Karpas-422 (cell line): ENCODE data around the gene ANKFY1. TPM values are rescaled to one million over a fixed set of nuclear protein-coding genes. Genes with fewer than 3 reads are reported as not detected.

Experiments used
- DNase-seq: peaks from one replicate; pipeline ENCODE4 v3.0.0-alpha.2; 2015
- H2AFZ ChIP-seq: fragments of 200-600 bp; sonication (generic); 2 replicates; pipeline ENCODE4 v1.6.1; 2014; ENCODE audit warnings: antibody characterized with exemption, low read length, mixed read lengths
- H3K27ac ChIP-seq: fragments of 200-600 bp; sonication (generic); 2 replicates; pipeline ENCODE4 v1.5.1; 2014; ENCODE audit warnings: mild to moderate bottlenecking, low read length, moderate library complexity
- H3K27me3 ChIP-seq: fragments of 200-600 bp; sonication (generic); 2 replicates; pipeline ENCODE4 v1.6.1; 2014; ENCODE audit warnings: low read length, mixed read lengths
- H3K36me3 ChIP-seq: fragments of 200-600 bp; sonication (generic); 2 replicates; pipeline ENCODE4 v1.6.1; 2014; ENCODE audit warnings: low read length, mixed read lengths; ENCODE audit not compliant: insufficient read depth
- H3K4me1 ChIP-seq: fragments of 200-600 bp; sonication (generic); 2 replicates; pipeline ENCODE4 v1.6.1; 2014; ENCODE audit warnings: mild to moderate bottlenecking, low read length, mixed read lengths
- H3K4me2 ChIP-seq: fragments of 200-600 bp; sonication (generic); 2 replicates; pipeline ENCODE4 v1.6.1; 2014; ENCODE audit warnings: low read length, low read depth, mild to moderate bottlenecking; ENCODE audit not compliant: poor library complexity, severe bottlenecking
- H3K4me3 ChIP-seq: fragments of 200-600 bp; sonication (generic); 2 replicates; pipeline ENCODE4 v1.5.1; 2014; ENCODE audit warnings: mild to moderate bottlenecking, antibody characterized with exemption, low read length, mixed read lengths
- H3K79me2 ChIP-seq: fragments of 200-600 bp; sonication (generic); 2 replicates; pipeline ENCODE4 v1.6.1; 2014; ENCODE audit warnings: mild to moderate bottlenecking, low read length, mixed read lengths
- H3K9ac ChIP-seq: fragments of 200-600 bp; sonication (generic); 2 replicates; pipeline ENCODE4 v1.6.0; 2014; ENCODE audit warnings: low read length
- H3K9me2 ChIP-seq: fragments of 200-600 bp; sonication (generic), shearing (Covaris generic); replicated peaks from 2 replicates; pipeline ENCODE4 v1.6.0; 2014; ENCODE audit warnings: mild to moderate bottlenecking, low read length, moderate library complexity; ENCODE audit not compliant: insufficient read depth
- H3K9me3 ChIP-seq: fragments of 300-700, 200-600 bp; sonication (generic); 2 replicates; pipeline ENCODE4 v1.6.1; 2014; ENCODE audit warnings: low read length, mixed read lengths
- H4K20me1 ChIP-seq: fragments of 200-600 bp; sonication (generic); 2 replicates; pipeline ENCODE4 v1.6.1; 2014; ENCODE audit warnings: mild to moderate bottlenecking, antibody characterized with exemption, low read length, low read depth; ENCODE audit not compliant: insufficient read depth
- total RNA-seq: library from RNA; depleted of rRNA; stranded (reverse); fragments of >200 nt; shearing (Covaris generic); gene quantifications from 2 replicates; pipeline ENCODE4 v1.2.3, GENCODE V29; 2014; ENCODE audit warnings: low replicate concordance; rRNA removed

ANKFY1 gene
- total RNA-seq, result 24.1 and 34.4 TPM in 2 replicates

DNA sequence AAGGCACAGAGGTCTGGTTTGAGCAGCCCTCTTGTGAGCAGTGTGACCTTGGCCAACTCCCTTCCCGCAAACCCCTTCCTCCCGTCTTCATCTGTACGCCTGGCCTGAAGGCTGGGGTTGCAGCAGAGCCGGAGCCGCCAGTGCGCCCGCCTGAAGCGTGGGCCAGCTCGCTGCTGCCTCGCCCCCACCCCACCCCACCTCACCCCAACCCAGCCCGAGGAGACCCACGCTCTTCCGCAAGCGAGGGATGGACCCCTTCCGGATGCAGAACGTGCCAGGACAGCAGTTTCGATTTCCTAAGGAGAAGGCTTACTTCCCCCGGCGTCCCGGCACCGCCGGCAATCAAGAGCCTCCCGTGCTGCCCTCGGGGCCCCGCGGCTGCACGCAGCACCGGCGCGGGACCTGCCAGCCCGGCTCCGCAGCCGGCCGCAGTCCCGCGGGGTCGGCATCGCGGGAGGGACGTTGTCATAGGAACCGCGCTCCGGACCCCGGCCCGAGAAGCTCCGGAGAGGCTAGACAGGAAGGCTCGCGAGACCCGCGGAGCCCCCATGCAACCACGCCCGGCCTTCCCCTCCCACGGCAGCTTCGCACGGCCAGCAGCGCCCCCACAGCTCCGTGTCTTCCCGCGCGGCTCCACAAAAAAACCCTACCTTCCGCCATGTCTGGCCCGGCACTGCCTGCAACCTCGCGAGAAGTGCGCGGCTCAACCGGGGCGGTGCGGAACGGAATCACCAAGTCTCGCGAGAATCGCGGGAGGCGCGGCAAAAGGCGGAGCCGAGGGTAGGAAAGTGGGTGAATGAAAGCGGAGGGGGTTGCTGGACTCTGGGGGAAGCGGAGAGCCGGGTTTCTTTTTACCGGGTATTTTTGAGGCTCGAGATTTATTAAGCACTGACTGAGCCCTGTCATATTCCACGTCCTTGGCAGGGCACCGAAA is at the start of gene ANKFY1:
ANKFY1 (minus strand) TSS at position 698 of the 934 bp plus-strand sequence; CDS start at position 660, 38 bp downstream.
- peak within 1 kb of the TSS; percentile 89 for H3K4me2 ChIP-seq
- peak; percentile 99 for DNase-seq
- H4K20me1 ChIP-seq, result peaks cover 5% of the 10 kb centered on the region; the same call in 1 of the 2 replicates
- peak within 1 kb of the TSS; percentile 96 for H3K4me3 ChIP-seq
- no peaks in the 10 kb centered on the region for H3K9me2 ChIP-seq
- peaks cover 36% of the 10 kb centered on the region for H3K36me3 ChIP-seq
- peak within 1 kb of the TSS; percentile 60 for H3K27ac ChIP-seq
- peaks cover 23% of the 10 kb centered on the region for H3K9me3 ChIP-seq
- peaks cover 59% of the 10 kb centered on the region for H3K79me2 ChIP-seq
- no peaks in the 10 kb centered on the region for H3K27me3 ChIP-seq
- peaks cover 20% of the 10 kb centered on the region for H3K4me1 ChIP-seq
- peak within 1 kb of the TSS; percentile 87 for H3K9ac ChIP-seq
- peak within 1 kb of the TSS; percentile 45; the same call in 1 of the 2 replicates for H2AFZ ChIP-seq

DNA sequence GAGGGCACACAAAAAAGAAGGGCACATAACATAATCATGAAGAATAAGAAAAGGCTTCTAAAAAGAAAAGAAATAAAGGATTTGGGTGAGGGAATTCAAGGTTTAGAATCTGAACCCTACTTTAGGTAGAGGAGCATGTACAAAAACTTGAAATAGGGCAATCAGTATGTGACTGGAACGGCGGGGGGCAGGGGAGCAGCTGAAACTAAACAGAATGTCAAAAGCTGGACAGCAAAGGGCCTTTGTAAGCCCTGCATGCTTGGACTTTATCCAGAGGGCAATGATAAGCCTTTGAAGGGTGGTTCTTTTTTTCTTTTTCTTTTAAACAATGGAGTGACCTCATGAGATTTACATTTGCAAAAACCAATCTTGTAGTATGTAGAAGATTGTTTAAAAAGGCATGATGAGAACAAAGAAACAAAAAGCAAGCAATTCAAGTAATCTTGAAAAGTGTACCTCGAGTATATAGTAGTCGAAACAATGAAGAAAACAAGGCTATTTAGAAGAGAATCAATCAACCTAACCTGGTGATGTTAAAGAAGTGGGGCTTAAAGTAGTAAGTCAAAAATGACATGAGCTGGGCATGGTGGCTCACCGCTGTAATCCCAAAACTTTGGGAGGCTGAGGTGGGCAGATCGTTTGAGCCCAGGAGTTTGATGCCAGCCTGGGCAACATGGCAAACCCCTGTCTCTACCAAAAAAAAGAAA is 46.7 kb upstream of the ANKFY1 start:
- Histone ChIP-seq H3K9ac (no peak overlapping the region), H3K4me3 (no peak overlapping the region), H3K36me3 (no peaks in the 10 kb centered on the region; the same call in 1 of the 2 replicates), H3K79me2 (peaks cover 96% of the 10 kb centered on the region), H3K27me3 (no peaks in the 10 kb centered on the region), H3K9me2 (no peaks in the 10 kb centered on the region), H3K4me2 (no peak overlapping the region), H4K20me1 (no peaks in the 10 kb centered on the region), H2AFZ (no peak overlapping the region), H3K27ac (no peak overlapping the region), H3K4me1 (peaks cover 24% of the 10 kb centered on the region), H3K9me3 (no peaks in the 10 kb centered on the region)
- no peak for DNase-seq

- no peak for DNase-seq
- H3K9ac ChIP-seq, result no peak overlapping the region
- H3K36me3 ChIP-seq, result no peaks in the 10 kb centered on the region; the same call in 1 of the 2 replicates
- peaks cover 20% of the 10 kb centered on the region for H3K4me1 ChIP-seq
- no peaks in the 10 kb centered on the region for H3K27me3 ChIP-seq
- H3K4me3 ChIP-seq, result no peak overlapping the region
- H3K9me3 ChIP-seq, result no peaks in the 10 kb centered on the region
- no peak overlapping the region for H3K27ac ChIP-seq
- H3K79me2 ChIP-seq, result peaks cover 93% of the 10 kb centered on the region
- no peaks in the 10 kb centered on the region for H4K20me1 ChIP-seq
- no peak overlapping the region for H2AFZ ChIP-seq
- no peak overlapping the region for H3K4me2 ChIP-seq
- no peaks in the 10 kb centered on the region for H3K9me2 ChIP-seq
Measured at GRCh38 chr17:4309897-4310296, 46.1 kb upstream of the ANKFY1 start.

- no peak for DNase-seq
- peaks cover 16% of the 10 kb centered on the region; the same call in 1 of the 2 replicates for H3K36me3 ChIP-seq
- H3K79me2 ChIP-seq, result peaks cover 93% of the 10 kb centered on the region
- H3K27me3 ChIP-seq, result no peaks in the 10 kb centered on the region
- no peaks in the 10 kb centered on the region for H4K20me1 ChIP-seq
- peaks cover 3% of the 10 kb centered on the region; the same call in 1 of the 2 replicates for H3K4me1 ChIP-seq
- H2AFZ ChIP-seq, result no peak overlapping the region
- no peaks in the 10 kb centered on the region for H3K9me2 ChIP-seq
- no peak overlapping the region for H3K9ac ChIP-seq
- no peak overlapping the region for H3K4me3 ChIP-seq
- H3K4me2 ChIP-seq, result no peak overlapping the region
- H3K9me3 ChIP-seq, result no peaks in the 10 kb centered on the region
- no peak overlapping the region for H3K27ac ChIP-seq
Measured at GRCh38 chr17:4307179-4307930, 43.6 kb upstream of the ANKFY1 start.

DNA sequence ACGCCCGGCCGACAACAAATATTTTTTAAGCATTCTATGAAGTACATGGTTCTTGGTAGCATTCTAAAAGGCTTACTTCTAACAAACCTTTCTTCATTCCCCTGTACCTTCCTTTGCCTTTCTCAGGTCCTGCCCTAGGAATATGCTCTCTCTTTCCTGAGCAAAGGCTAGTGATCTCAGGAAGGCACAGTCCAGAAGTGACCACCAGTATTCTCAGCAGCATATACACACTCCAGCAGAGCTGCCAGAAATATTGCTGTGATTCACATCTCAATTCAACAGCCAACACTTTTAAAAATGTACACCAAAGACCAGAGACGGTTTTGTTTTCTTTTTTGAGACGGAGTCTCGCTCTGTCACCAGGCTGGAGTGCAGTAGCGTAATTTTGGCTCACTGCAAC is 41.4 kb upstream of the ANKFY1 start:
- H3K79me2 ChIP-seq, result peaks cover 91% of the 10 kb centered on the region
- H3K9me2 ChIP-seq, result no peaks in the 10 kb centered on the region
- H3K9ac ChIP-seq, result no peak overlapping the region
- no peak overlapping the region for H3K27ac ChIP-seq
- no peak overlapping the region for H3K4me2 ChIP-seq
- H2AFZ ChIP-seq, result no peak overlapping the region
- H3K9me3 ChIP-seq, result no peaks in the 10 kb centered on the region
- DNase-seq, result no peak
- no peak overlapping the region for H3K4me3 ChIP-seq
- H3K36me3 ChIP-seq, result peaks cover 21% of the 10 kb centered on the region; the same call in 1 of the 2 replicates
- no peaks in the 10 kb centered on the region for H4K20me1 ChIP-seq
- no peaks in the 10 kb centered on the region for H3K27me3 ChIP-seq
- no peaks in the 10 kb centered on the region for H3K4me1 ChIP-seq

- peak; percentile 83 for DNase-seq
- peaks cover 89% of the 10 kb centered on the region for H3K79me2 ChIP-seq
- H3K36me3 ChIP-seq, result peaks cover 21% of the 10 kb centered on the region; the same call in 1 of the 2 replicates
Measured at GRCh38 chr17:4304417-4305027, 40.7 kb upstream of the ANKFY1 start.

DNA sequence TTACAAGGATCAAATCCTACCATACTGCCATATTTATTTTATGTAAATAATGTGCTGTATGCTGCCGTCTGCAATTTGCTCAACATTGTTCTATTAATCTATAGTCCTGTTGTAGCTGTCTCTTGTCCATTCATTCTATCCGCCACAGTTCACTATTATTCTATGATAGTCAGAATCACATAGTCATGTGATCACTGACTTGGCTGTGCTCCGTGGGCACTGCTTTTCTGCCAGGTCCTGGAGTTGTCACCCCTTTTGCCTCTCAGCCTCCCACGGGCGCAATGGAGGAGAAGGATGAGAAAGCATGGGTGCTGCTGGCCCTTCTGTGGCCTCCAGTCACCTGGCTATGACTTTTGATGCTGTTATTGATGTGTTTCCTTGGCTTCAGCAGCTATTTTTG is 37.3 kb upstream of the ANKFY1 start:
- Histone ChIP-seq H4K20me1 (no peaks in the 10 kb centered on the region), H3K4me1 (peaks cover 27% of the 10 kb centered on the region), H3K4me2 (no peak overlapping the region), H3K9me3 (no peaks in the 10 kb centered on the region), H2AFZ (no peak overlapping the region), H3K9ac (no peak overlapping the region), H3K9me2 (no peaks in the 10 kb centered on the region), H3K4me3 (no peak overlapping the region), H3K36me3 (peaks cover 24% of the 10 kb centered on the region; the same call in 1 of the 2 replicates), H3K79me2 (peaks cover 92% of the 10 kb centered on the region), H3K27ac (no peak overlapping the region), H3K27me3 (no peaks in the 10 kb centered on the region)
- DNase-seq, result no peak

More at GRCh38 chr17:4304417-4305027, 40.7 kb upstream of the ANKFY1 start:
- Histone ChIP-seq H3K4me1 (no peaks in the 10 kb centered on the region), H3K4me2 (no peak overlapping the region), H3K9me3 (no peaks in the 10 kb centered on the region), H3K9me2 (no peaks in the 10 kb centered on the region), H4K20me1 (no peaks in the 10 kb centered on the region), H3K9ac (no peak overlapping the region), H2AFZ (no peak overlapping the region), H3K27me3 (no peaks in the 10 kb centered on the region), H3K4me3 (no peak overlapping the region), H3K27ac (no peak overlapping the region)
